Measurements from ENCODE around the gene SLC13A2. TPM values are rescaled to one million over a fixed set of nuclear protein-coding genes. Genes with fewer than 3 reads are reported as not detected.

Gene SLC13A2
- polyA plus RNA-seq, 1 donor (not counting 4 experiments of a cell fraction or from before 2014, with no cell fraction given): not detected

DNA sequence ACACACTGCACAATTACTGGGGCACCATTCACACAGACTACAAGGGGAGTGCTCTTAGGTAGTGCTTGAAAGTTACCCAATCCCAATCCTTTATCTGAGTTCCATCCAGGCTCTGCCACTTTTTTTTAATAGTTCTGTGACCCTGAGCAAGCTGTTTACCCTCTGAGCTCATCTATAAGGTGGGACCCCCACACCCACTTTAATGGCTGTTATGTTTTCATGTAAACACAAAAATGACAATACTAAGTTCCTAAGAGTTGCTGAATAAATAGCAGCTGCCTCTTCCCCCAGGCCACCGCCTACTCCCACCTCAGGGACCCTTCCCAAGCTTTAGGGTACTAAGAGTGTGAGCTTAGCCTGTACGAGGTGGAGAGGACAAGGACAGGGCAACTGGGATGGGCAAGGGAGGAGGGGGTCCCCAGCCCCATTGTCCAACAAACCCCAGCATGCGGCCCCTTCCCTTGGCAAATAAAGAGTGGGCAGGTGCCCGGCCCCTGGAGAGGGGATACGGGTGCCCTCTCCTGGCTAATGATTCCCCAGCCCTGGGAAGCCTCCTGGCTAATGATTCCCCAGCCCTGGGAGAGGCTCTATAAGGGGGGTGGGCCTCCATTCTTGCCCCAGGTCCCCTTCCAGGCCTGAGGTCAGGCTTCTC, 14.6 kb downstream of the SLC13A2 start:
- Histone ChIP-seq H2AFZ (ENCODE audit: control insufficient read depth, low read length) (no peak overlapping the region), H3K9me3 (ENCODE audit: control insufficient read depth, low read depth, low read length) (no peaks in the 10 kb centered on the region)

DNA sequence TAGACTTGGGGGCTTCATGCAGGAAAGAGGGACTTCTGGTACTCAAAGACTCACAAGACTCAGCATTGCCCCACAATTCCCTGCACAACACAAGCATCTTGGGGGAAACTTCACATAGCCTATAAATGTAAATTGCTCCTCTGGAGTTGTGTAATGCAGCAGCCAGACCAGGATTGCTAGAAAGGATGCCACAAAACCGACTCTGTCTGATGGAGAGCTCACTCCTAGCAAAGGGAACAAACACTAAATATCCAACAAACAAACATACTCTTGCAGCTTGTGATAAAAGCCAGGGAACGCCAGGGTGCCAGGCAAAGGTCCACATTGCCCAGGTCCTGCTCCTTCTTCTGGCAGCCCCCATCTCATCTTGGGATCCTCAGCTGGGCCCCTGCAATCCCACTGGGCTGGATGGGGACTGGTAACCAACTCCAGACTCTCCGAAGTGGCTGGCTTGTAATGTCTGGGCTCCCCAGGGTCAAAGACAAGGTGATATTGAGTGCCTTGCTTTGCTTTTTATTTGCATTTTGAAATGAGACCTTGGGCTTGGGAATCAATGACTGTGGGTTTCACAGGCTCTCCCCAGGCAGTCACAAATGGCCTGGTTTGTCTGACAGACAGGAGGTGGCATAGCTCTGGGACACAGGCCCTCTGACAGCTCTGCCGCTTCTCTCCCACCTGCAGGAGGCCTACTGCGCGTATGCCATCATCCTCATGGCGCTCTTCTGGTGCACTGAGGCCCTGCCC, 15.3 kb downstream of the SLC13A2 start:
- no peaks in the 10 kb centered on the region for H4K20me1 ChIP-seq (ENCODE audit: control insufficient read depth, extremely low read depth, insufficient read depth, low read length)
- no peaks in the 10 kb centered on the region for H3K9me1 ChIP-seq (ENCODE audit: control insufficient read depth, extremely low read depth, insufficient read depth, low read length)
- no peaks in the 10 kb centered on the region for H3K36me3 ChIP-seq (ENCODE audit: control insufficient read depth in 2 of 2, extremely low read depth in 1 of 2, insufficient read depth in 2 of 2, low read length in 2 of 2)
- no peaks in the 10 kb centered on the region for H3K9me3 ChIP-seq (ENCODE audit: control insufficient read depth, low read depth, low read length)
- DNase-seq (ENCODE audit: low read depth, low spot score) (no peak), FAIRE-seq (no peak)
- TF ChIP-seq, protein P1, sequence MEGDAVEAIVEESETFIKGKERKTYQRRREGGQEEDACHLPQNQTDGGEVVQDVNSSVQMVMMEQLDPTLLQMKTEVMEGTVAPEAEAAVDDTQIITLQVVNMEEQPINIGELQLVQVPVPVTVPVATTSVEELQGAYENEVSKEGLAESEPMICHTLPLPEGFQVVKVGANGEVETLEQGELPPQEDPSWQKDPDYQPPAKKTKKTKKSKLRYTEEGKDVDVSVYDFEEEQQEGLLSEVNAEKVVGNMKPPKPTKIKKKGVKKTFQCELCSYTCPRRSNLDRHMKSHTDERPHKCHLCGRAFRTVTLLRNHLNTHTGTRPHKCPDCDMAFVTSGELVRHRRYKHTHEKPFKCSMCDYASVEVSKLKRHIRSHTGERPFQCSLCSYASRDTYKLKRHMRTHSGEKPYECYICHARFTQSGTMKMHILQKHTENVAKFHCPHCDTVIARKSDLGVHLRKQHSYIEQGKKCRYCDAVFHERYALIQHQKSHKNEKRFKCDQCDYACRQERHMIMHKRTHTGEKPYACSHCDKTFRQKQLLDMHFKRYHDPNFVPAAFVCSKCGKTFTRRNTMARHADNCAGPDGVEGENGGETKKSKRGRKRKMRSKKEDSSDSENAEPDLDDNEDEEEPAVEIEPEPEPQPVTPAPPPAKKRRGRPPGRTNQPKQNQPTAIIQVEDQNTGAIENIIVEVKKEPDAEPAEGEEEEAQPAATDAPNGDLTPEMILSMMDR (optimal IDR thresholded peaks at IDR 0.05 in 1 of 3, IDR thresholded peaks at IDR 0.05 in 1 of 3, conservative IDR thresholded peaks at IDR 0.05 in 1 of 3; ENCODE audit: extremely low read depth in 1 of 3, insufficient read depth in 2 of 3, low read length in 3 of 3): no peak
- TF ChIP-seq EZH2 (IDR thresholded peaks at IDR 0.05; ENCODE audit: low read length): no peak
- H3K27ac ChIP-seq (ENCODE audit: control insufficient read depth, insufficient read depth, low read length): no peak overlapping the region
- H3K9ac ChIP-seq (ENCODE audit: control insufficient read depth, extremely low read depth, insufficient read depth, low read length): no peak overlapping the region
- no peak overlapping the region for H3K4me2 ChIP-seq (ENCODE audit: control insufficient read depth, extremely low read depth, insufficient read depth, low read depth, low read length)
- H3K4me1 ChIP-seq (ENCODE audit: control insufficient read depth, extremely low read depth, insufficient read depth, low read length): peaks cover 9% of the 10 kb centered on the region
- H3K4me3 ChIP-seq (ENCODE audit: control insufficient read depth in 2 of 3, extremely low read depth in 1 of 3, insufficient read depth in 2 of 3, low read depth in 1 of 3, low read length in 3 of 3): no peak overlapping the region
- no peak overlapping the region for H2AFZ ChIP-seq (ENCODE audit: control insufficient read depth, low read length)
- dilution Hi-C loops (cut with MboI; ENCODE audit: extremely low pct_ligation_motif_present, low sequenced_read_pairs): no loop called here
- no peaks in the 10 kb centered on the region for H3K79me2 ChIP-seq (ENCODE audit: control insufficient read depth, insufficient read depth, low read length)
- peaks cover 14% of the 10 kb centered on the region for H3K27me3 ChIP-seq (ENCODE audit: control insufficient read depth, extremely low read depth, insufficient read depth, low read length)

More for the DNA sequence above, 14.6 kb downstream of the SLC13A2 start:
- TF ChIP-seq EZH2 (IDR thresholded peaks at IDR 0.05; ENCODE audit: low read length): no peak
- TF ChIP-seq, protein P1 (optimal IDR thresholded peaks at IDR 0.05 in 1 of 3, IDR thresholded peaks at IDR 0.05 in 1 of 3, conservative IDR thresholded peaks at IDR 0.05 in 1 of 3; ENCODE audit: extremely low read depth in 1 of 3, insufficient read depth in 2 of 3, low read length in 3 of 3): no peak
- peaks cover 19% of the 10 kb centered on the region for H3K27me3 ChIP-seq (ENCODE audit: control insufficient read depth, extremely low read depth, insufficient read depth, low read length)
- no peaks in the 10 kb centered on the region for H4K20me1 ChIP-seq (ENCODE audit: control insufficient read depth, extremely low read depth, insufficient read depth, low read length)
- no peaks in the 10 kb centered on the region for H3K9me1 ChIP-seq (ENCODE audit: control insufficient read depth, extremely low read depth, insufficient read depth, low read length)
- dilution Hi-C loops (cut with MboI; ENCODE audit: extremely low pct_ligation_motif_present, low sequenced_read_pairs): no loop called here
- no peak for DNase-seq (ENCODE audit: low read depth, low spot score)
- FAIRE-seq: no peak
- H3K4me3 ChIP-seq (ENCODE audit: control insufficient read depth in 2 of 3, extremely low read depth in 1 of 3, insufficient read depth in 2 of 3, low read depth in 1 of 3, low read length in 3 of 3): no peak overlapping the region
- H3K36me3 ChIP-seq (ENCODE audit: control insufficient read depth in 2 of 2, extremely low read depth in 1 of 2, insufficient read depth in 2 of 2, low read length in 2 of 2): no peaks in the 10 kb centered on the region
- H3K79me2 ChIP-seq (ENCODE audit: control insufficient read depth, insufficient read depth, low read length): no peaks in the 10 kb centered on the region
- H3K4me1 ChIP-seq (ENCODE audit: control insufficient read depth, extremely low read depth, insufficient read depth, low read length): peaks cover 9% of the 10 kb centered on the region
- H3K9ac ChIP-seq (ENCODE audit: control insufficient read depth, extremely low read depth, insufficient read depth, low read length): no peak overlapping the region
- H3K4me2 ChIP-seq (ENCODE audit: control insufficient read depth, extremely low read depth, insufficient read depth, low read depth, low read length): no peak overlapping the region
- no peak overlapping the region for H3K27ac ChIP-seq (ENCODE audit: control insufficient read depth, insufficient read depth, low read length)

All from keratinocyte (primary cell).